Epithelial cell of prostate (primary cell): ENCODE measurements around the gene PPDPF.

Source experiments
- DNase-seq: peaks from one replicate; pipeline ENCODE4 v3.0.0-alpha.2; 2011; ENCODE audit warnings: low read depth, low spot score
- H3K27ac ChIP-seq: fragments of 450-650 bp; 2 replicates; pipeline ENCODE4 v1.5.1; 2017; ENCODE audit warnings: mild to moderate bottlenecking

The PPDPF gene

DNA sequence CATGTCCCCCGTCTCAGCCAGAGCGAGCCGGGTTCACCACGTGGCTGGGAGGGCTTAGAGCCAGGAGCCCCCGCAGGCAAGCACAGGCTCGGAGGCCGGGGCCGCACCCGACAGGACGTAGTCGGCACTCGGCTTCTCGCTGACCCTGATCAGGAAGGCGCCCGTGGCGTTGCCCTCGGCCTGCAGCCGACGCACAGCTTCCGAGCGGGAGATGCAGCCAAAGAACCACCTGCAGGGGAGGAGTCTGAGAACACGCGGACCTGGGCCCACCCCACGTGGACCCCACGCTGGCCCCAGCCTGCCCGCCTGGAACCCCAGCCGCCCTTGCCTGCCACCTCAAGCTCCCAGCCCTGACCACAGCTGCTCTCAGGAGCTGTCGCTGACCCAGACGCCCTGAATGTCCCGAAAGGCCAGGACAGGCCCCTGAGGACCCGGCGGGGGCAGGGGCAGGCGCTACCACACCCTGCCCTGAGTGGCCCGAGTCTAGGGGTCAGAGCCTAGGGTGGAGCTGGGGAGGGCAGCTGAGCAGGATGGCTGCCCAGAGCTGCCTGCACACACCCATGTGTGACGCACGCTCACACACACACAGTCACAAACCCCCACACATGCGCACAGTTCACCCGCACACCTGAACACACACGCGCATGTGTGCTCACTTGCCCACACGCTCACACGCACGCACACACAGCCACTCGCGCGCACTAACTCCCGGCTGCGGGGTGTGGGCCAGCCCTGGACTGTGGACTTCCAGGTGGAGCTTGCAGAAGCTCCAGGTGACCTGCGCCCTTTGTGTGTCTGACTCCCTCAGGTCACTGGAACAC is 14.5 kb downstream of the PPDPF start:
- H3K27ac ChIP-seq, result peak overlapping the region; percentile 76
- DNase-seq, result no peak

DNA sequence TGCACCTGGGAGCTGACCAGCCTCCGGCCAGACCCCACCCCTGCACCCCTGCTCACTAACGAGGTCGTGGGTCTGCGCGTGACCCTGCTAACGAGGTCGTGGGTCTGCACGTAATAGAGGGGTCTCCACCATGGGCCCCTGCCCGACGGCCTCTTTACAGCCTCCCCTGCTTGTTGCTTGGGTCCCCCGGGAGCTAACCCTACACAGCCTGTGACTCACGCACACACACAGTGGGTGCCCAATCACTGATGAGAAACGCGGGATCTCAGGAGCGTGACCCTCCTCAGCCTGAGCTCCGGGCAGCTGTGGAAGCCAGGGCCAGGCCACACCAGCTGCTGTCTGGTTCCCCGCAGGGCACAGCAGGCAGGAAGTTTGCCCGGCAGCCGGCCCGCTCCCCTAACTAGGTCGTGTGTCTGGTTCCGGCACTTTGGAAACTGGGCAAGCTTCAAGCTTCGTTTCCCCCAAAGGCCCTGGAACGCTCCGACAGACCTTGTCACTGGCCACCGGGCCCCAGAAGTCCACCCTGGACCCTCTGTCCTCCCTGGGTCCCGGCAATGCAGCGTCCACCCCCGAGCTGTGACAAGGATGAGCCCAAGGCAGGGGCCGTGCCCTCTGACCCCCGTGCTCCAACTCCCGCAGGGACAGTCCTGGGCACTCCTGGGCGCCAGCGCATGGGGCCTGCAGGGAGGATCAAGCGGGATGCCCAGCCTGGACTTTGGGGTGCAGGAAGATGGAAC is 15.8 kb downstream of the PPDPF start:
- DNase-seq, result no peak
- H3K27ac ChIP-seq, result peak overlapping the region; percentile 82

DNA sequence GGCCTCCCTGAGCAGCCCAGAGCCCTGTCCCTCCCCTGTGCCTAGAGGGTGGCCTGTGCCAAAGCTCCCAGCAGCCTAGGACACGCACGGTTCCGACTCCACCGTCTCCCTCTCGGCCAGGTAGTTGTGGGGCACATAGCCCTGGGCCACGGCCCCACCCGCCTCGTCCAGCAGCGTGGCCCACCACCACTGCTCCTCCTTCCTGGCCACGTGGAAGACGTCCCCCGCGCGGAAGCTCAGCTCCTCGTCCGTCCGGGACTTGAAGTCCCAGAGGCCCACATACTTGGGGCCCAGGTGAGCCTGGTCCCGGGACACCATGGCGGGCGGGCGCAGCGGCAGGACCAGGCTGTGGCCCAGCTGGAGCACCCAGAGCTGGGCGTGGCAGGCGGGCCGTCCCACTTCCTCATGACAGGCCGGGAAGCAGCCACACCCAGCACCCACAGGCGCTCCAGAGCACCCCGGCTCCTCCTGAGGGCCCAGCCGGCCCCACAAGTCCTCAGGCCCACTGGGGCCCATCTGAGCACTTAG is 16.5 kb downstream of the PPDPF start, which contains the start of gene PTK6:
Gene PTK6, minus strand, starts transcription at position 380 of the 528 bp plus-strand sequence. Its CDS starts 62 bp downstream, at position 318.
- H3K27ac ChIP-seq, result peak within 1 kb of the TSS; percentile 82
- no peak for DNase-seq

DNA sequence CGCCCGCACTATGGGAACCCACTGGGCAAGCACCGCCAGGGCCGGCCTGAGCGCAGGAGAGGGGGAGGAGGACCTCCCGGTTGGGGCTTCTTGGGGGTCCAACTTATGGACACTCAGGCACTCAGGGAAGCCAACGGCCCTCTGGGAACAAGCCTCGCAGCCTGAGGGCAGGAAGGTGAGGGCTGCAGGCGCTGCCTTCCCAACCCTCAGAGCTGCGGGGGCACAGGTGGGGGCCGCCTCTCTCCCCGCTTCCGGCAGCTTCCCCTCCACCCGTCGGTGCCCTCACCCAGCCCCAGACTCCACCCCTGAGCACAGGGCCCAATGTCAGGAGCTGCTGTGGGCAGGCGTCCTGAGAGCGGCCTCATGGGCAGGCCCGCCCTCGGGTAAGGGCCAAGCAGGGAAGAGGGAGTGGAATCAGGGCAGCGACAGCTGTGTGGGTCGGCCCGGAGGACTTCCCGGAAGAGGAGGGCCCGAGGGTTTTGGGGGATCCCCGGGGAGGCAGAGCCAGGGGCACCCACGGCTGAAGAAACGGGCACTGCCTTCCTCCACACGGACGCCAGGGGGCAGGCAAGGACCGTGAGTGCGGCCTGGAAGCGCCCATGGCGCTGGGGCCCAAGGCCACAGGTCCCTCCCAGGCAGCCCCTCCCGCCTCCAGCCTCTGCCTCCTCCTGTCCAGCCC is 17.1 kb downstream of the PPDPF start:
- H3K27ac ChIP-seq, result peak overlapping the region; percentile 82

DNA sequence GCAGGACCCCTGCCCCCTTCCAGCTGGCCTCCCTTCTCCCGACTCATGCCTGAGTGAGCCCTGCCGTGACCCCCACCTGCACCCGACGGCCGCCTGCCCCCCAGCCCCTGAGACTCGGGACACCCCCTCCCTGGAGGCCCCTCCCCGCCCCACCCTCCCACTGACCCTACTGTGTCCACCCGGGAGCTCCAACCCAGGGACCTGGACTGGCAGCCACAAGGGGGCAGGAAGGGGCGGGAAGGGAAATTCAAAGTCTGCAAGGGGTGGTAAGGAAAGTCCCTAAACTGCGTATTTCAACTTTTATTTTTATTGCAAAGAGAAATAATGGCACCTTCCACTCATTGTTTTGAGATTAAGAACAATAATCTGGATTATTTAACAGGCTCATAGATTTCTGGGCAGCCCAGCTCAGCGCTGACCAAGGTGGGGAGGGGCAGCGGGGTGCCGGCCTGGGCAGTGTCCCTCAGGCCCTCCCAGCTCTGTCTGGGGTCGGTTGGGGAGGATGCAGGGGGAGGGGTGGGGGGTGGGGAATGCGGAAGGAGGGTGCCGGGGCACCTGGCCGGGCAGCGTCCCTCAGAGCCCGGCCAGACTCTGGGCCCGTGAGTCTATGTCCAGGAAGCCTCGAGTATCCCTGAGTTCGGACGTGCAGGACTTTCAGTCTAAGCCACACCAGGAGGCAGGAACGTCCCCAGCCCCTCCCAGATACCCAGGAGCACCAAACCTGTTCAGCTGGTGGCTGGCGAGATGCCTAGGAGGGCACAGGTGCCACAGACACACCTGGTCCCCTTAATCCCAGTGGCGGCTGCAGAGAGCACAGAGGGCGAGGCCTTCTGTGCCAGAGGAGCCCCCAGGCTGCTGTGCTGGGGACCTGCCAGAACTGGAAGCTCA is 17.9 kb downstream of the PPDPF start:
- H3K27ac ChIP-seq, result peak overlapping the region; percentile 82
- DNase-seq, result no peak

More for the DNA sequence above, 17.1 kb downstream of the PPDPF start:
- DNase-seq, result peak; percentile 77

DNA sequence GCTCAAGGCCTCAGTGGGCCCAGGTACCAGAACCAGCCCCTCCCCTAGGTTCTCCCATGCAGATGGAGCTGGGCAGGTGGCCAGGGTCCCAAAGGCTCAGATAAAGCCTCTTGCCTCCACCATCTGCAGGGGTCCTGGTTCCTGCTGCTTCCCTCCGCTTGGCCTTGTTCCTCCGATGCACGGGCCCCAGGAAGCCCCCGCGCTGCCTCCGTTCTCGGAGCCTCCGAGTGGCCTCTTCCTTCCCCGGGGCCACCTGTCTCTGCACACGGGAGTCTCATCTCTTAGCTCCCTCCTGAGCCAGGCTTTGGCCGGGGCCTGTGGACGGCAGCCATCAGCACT is 18.5 kb downstream of the PPDPF start:
- H3K27ac ChIP-seq, result peak overlapping the region; percentile 82
- DNase-seq, result no peak

DNA sequence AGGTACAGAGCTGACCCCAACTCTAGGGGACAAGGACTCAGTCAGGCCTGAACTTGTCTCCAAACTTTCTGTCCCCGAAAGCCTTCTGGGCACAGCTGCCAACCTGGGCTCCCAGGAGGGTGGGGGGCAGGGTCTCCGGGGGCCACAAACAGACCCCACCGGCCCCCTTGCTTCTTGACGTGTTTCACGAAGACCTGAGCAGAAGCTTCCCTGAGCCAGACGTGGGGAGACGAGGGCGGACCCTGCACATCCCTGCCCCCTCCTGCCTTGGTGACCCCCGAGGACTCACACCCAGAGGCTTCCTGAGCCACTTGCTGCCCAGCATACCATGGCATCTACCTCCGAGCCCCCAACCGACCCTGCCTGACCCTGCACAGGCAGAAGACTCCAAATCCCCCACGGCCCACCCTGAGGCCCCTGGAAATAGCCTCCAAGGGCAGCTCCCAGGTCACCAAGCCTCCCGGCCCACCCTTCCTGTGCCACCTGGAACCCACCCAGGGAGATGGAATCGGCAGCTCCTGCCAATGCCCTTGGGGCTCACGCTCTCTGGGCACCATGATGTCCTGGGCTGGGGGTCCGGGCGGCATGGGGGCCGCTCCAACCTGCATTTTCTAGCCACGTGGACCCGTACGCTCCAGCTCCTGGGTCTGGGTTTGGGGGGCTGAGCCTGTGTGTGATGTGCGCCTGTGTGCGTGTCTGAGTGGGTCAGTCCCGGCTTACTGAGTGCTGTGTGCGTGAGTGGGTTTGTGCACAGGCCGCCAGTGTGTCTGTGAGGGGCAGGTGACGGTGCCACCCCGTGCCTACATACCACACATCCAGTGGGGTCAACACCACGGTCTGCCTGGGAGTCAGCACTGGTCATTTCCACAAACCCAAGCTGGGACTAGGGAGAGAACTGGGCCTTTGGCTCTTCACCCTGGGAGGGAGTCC is 19.1 kb downstream of the PPDPF start:
- no peak for DNase-seq
- no peak overlapping the region for H3K27ac ChIP-seq

DNA sequence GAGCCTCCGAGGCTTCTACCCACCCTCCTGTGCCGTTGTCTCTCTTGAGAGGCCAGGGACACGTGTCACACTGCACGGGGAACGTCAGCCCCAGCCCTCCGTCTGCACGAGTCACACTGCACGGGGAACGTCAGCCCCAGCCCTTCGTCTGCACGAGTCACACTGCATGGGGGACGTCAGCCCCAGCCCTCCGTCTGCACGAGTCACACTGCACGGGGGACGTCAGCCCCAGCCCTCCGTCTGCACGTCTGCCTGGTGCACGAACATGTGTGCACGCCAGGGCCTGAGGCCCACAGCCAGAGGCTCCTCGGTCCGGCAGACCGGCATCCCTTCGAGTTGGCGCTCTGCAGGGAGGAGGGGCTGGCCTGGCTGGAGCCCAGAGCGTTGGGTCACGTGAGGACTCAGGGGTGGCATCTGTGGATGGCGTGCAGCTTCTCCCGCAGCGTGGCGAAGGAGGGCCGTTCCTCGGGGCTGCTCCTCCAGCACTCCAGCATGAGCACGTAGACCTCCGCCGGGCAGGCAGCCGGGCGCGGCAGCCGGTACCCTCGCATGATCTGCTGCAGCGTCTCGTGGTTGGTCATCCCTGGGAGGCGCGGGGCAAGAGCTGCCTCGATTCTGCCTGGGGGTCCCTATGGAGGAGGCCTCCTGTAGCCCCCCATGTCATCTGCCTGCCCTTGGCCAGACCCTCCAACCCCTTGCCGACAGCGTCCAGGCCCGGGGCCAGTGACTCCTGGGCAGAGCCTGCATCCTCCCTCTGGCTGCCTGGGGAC is 20.0 kb downstream of the PPDPF start:
- H3K27ac ChIP-seq, result no peak overlapping the region
- no peak for DNase-seq

DNA sequence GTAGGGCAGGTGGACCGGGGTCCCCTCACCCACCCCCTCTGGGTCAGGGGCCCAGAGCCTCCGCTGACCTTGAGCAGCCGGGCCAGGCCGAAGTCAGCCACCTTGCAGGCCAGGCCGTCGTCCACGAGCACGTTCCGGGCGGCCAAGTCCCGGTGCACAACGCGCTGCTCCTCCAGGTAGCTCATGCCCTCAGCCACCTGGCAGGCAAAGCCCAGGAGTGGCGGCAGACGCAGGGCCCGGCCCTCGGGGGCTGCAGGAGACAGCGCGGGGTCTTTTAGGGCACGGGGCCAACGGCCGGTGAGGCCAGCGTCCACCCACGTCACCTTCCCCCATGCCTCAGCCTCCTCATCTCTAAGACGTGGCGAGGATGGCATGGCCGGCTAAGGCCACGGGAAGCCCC is 20.8 kb downstream of the PPDPF start:
- H3K27ac ChIP-seq, result no peak overlapping the region
- no peak for DNase-seq

DNA sequence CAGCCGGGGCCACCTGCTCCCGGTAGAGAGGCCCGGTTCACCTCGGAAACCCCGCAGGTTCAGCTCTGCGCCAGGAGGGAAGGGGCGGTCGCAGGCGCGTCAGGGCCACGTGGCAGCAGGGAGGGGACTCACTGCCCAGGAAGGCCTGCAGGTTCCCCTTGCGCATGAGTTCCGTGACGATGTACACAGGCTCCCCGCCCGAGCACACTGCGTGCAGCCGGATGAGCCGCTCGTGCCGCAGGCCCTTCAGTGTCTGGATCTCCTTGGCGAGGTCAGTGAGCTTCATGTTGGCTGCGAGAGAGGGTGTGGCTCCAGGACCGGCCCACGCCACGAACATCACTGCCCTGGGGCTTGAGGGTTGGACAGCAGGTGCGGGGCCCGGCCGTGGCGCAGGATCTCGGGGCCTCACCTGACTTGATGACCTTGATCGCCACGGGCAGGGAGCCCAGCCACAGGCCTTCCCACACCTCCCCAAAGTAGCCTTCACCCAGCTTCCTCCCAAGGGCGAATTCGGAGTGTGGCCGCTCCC is 21.5 kb downstream of the PPDPF start:
- no peak for DNase-seq
- H3K27ac ChIP-seq, result peak overlapping the region; percentile 24

DNA sequence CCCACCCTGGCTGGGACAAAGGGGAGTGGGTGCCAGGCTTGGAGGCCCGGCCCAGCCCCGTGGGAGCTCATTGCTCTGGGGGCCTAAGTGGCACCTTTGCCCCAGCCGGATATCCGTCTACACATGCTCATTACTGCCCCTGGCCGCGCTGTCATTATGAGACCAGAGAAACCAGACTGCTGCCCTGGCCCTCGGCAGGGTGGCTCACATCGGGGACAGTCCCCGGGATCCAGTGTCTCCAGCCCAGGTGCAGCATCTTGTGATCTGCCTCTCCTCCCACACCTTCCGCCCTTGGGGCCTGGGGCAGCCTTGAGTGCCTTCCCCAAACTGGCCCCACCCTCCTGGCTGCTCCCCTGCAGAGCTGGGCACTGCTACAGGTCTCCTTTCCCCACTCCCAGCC is 22.1 kb downstream of the PPDPF start:
- DNase-seq, result no peak

DNA sequence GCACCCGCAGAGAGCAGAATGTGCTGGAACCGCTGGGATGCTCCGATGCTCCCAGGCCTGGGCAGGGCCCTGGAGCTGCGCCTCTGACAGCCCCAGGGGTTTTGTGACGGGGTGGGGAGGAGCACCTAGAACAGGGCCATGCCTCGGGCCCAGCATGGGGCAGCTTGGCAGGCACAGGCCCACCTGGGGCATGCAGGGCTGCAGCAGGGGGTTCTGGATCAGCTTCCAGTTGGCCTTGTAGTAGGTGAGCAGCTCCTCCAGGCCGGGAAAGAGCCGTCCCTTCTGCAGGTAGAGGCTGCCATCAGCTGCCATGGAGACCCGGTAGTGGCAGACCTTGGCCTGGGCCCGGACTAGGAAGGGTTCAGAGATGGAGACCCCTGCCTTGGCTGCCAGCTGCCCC is 22.6 kb downstream of the PPDPF start:
- DNase-seq, result no peak
- H3K27ac ChIP-seq, result no peak overlapping the region

More for the DNA sequence above, 22.1 kb downstream of the PPDPF start:
- peak overlapping the region; percentile 24 for H3K27ac ChIP-seq

DNA sequence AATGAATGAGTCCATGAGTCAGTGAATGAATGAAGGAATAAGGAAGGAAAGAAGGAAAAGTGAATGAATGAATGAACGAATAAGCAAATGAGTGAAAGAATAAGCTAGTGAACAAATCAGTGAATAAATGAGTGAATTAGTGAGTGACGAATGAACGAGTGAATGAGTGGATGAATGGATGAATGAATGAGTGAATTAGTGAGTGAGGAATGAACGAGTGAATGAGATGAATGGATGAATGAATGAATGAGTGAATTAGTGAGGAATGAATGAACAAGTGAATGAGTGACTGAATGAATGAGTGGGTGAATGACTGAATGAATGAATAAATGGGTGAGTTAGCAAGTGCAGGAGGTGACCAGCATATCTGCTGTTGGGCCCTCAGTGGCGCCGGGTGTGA is 23.2 kb downstream of the PPDPF start:
- no peak overlapping the region for H3K27ac ChIP-seq
- DNase-seq, result no peak

DNA sequence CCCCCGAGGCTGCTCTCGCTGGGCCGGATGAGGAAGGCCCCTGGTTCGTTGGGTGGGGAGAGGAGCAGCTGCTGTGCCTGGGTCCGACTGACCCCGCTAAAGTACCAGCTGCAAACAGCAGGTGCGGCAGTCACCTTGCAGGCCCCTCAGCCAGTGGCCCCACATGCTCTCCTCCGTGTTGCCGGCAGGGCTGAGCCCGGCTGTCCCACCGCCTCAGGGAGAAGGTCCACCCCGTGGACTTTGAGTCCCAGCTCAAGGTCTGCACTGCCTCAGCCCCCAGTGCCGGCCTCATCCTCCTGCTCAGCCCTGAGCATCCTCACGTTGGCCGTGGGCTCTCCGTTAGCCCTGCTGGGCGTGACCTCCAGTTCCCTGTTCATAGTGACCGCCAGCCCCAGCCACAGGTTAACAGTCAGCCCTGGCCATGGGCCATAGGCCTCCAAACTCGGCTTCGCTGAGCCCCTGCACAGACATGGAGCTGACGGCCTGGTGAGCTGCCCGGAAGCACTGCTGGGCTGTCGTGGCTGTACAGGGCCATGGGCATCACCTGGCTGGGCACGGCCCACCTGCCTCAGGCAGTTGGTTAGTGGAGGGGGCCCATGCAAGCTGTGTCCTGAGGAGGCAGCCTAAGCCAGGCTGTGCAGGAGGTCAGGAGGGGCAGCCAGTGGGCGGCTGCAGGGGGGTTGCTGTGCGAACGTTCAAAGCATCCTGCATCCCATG is 23.8 kb downstream of the PPDPF start:
- peak overlapping the region; percentile 33 for H3K27ac ChIP-seq
- DNase-seq, result no peak

DNA sequence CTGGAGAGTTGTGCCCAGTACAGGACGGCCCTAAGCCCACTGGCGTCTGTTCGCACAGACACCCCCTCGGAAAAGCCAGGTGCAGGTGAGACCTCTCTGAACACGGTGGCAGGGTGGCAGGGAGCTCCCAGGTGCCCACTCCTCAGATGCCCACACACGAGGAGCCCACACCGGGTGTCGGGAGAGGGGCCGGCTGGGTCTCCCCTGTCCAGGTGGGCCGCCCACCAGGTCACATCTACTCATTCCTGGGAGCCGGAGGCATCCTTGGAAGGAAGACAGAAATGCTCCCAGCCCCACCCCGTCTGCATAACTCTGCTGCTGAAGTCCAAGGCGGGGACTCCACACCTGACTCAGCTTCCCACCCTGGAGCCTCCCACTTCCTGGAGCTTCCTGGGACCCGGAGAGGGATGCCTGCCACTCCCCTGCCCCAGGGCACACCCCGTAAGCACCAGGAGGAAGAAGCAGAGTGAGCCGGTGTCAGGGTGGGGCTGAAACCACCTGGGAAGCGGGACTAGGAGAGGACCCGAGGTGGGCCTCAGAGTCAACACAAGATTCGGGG is 24.5 kb downstream of the PPDPF start:
- peak overlapping the region; percentile 33 for H3K27ac ChIP-seq
- DNase-seq, result no peak

DNA sequence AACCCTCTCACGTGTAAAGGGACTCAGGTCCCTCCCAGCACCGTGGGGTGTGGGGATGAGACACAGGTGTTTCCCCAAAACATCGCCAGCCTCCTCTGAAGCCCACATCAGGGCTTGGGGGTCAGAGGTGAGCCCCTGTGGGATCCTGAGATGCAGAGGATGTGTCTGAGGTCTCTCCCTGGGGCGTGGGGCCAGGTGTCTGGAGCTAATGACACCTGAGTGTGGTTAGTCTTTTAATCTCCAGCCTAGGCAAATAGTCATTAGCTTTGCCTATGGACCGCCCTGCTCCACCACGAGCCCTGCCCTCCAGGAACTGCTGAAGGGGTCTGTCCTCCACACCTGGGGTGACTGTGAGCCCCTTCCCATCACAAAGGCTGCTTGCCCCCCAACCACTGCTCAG is 25.2 kb downstream of the PPDPF start:
- H3K27ac ChIP-seq, result peak overlapping the region; percentile 33
- no peak for DNase-seq
